Measurements from ENCODE around the gene ATR. TPM values are rescaled to one million over a fixed set of nuclear protein-coding genes. Genes with fewer than 3 reads are reported as not detected.

The ATR gene
- total RNA-seq, 3 donors from 2014 or later, result 25.6 to 63.7 (median 39.0) TPM

DNA sequence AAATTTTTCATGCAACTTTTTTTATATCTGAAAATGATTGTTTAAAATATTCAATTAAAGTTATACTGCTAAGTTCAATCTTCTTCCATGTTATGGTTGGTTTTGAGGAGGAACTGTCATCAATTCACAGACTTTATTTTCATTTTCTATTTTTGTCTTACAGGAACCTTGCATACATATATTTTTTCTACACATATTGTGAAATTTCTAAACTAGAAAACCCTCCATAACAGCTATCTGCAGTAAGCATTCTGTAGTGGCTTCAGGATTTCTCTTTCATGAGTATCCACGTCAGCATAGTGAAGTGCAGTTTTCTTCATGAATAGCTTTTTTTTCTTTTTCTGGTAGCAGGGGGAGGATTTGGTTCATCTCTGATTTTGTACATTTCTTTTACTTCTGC, 48.2 kb downstream of the ATR start:
- Histone ChIP-seq H3K27me3 (no peaks in the 10 kb centered on the region), H3K27ac (no peak overlapping the region), H3K4me1 (no peaks in the 10 kb centered on the region), H3K4me3 (no peak overlapping the region), H3K9me3 (no peaks in the 10 kb centered on the region), H3K36me3 (no peaks in the 10 kb centered on the region)
- DNase-seq (ENCODE audit: low spot score in 2 of 2), result no peak
- TF ChIP-seq, protein P1, sequence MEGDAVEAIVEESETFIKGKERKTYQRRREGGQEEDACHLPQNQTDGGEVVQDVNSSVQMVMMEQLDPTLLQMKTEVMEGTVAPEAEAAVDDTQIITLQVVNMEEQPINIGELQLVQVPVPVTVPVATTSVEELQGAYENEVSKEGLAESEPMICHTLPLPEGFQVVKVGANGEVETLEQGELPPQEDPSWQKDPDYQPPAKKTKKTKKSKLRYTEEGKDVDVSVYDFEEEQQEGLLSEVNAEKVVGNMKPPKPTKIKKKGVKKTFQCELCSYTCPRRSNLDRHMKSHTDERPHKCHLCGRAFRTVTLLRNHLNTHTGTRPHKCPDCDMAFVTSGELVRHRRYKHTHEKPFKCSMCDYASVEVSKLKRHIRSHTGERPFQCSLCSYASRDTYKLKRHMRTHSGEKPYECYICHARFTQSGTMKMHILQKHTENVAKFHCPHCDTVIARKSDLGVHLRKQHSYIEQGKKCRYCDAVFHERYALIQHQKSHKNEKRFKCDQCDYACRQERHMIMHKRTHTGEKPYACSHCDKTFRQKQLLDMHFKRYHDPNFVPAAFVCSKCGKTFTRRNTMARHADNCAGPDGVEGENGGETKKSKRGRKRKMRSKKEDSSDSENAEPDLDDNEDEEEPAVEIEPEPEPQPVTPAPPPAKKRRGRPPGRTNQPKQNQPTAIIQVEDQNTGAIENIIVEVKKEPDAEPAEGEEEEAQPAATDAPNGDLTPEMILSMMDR (IDR thresholded peaks at IDR 0.05), result no peak
- TF ChIP-seq POLR2A (IDR thresholded peaks at IDR 0.05), result no peak
- no peak for TF ChIP-seq POLR2AphosphoS5 (IDR thresholded peaks at IDR 0.05)
- intact Hi-C loops (cut with DNase I; ENCODE audit: low total_unique reads), result no loop called here

DNA sequence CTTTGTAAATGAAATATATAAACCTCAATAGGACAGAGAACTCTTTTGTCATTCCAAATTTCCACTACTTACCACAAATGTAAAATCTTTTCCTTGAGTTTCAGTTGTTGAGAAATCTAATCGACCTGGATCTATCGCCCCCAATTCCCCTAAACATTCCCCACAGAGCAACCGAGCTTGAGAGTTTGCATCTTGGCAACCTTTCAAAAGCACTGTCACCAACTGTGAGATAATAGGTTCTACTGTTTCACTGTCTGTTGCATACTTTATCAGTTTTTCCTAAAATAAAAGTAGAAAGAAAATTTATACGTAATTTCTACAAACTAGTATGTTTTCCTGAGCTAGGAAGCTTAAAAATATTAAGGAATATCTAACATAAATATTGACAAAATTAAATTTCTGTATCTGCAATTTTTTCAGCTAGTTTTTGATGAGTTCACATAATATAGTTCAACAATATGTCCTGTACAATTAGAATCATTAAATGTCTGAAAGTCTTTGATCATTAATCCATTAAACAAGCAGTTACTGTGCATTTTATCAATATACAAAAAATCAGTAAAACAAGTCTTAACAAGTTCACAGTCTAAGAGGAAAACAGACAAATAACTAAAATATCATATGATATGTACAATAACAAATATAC, 54.5 kb downstream of the ATR start:
- H3K36me3 ChIP-seq, result peaks cover 5% of the 10 kb centered on the region
- TF ChIP-seq, protein P1 (IDR thresholded peaks at IDR 0.05), result no peak
- TF ChIP-seq POLR2AphosphoS5 (IDR thresholded peaks at IDR 0.05) (no peak), POLR2A (IDR thresholded peaks at IDR 0.05) (no peak)
- H3K27ac ChIP-seq, result no peak overlapping the region
- DNase-seq (ENCODE audit: low spot score in 2 of 2), result no peak
- H3K9me3 ChIP-seq, result peaks cover 0 to 12% of the 10 kb centered on the region in 2 donors
- no peaks in the 10 kb centered on the region for H3K4me1 ChIP-seq
- no peaks in the 10 kb centered on the region for H3K27me3 ChIP-seq
- H3K4me3 ChIP-seq, result no peak overlapping the region
- intact Hi-C loops (cut with DNase I; ENCODE audit: low total_unique reads), result no loop called here

DNA sequence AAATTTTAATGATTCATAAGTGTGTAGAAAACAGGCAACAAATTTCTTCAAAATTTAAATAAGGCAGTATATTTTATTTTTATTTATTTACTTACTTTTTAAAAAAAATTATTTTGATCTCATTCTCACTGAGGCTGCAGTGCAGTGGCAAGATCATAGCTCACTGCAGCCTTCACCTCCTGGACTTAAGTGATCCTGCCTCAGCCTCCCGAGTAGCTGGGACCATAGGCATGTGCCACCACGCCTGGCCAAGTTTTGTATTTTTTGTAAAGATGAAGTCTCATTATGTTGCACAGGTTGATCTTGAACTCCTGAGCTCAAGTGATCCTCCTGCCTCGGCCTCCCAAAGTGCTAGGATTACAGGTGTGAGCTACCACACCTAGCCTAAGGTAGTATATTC, 69.5 kb downstream of the ATR start:
- Histone ChIP-seq H3K4me1 (no peaks in the 10 kb centered on the region), H3K9me3 (no peaks in the 10 kb centered on the region), H3K27ac (no peak overlapping the region), H3K27me3 (no peaks in the 10 kb centered on the region), H3K4me3 (no peak overlapping the region), H3K36me3 (no peaks in the 10 kb centered on the region)
- TF ChIP-seq POLR2AphosphoS5 (IDR thresholded peaks at IDR 0.05), result no peak
- TF ChIP-seq, protein P1 (IDR thresholded peaks at IDR 0.05), result no peak
- no peak for TF ChIP-seq POLR2A (IDR thresholded peaks at IDR 0.05)
- intact Hi-C loops (cut with DNase I; ENCODE audit: low total_unique reads), result no loop called here
- no peak for DNase-seq (ENCODE audit: low spot score in 2 of 2)

DNA sequence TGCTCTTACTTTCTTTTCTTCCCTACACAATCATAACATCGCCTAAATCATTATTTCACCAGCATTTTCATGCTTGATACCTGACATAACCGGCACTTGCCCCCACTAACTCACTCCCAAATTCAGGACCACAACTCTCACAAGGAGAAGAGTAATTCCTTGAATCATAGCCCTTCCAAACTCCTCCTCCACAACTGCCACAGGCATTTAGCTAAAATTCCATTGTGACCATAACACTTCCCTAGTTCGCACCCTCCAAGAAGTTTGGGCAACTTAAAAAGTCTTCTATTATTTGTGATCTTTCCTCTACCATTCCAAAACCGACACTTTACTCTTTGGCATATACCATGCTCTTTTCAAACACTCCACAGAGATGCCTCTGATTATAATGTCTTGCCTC, 71.3 kb downstream of the ATR start:
- Histone ChIP-seq H3K27ac (no peak overlapping the region), H3K27me3 (no peaks in the 10 kb centered on the region), H3K4me3 (no peak overlapping the region), H3K36me3 (no peaks in the 10 kb centered on the region), H3K4me1 (no peaks in the 10 kb centered on the region), H3K9me3 (no peaks in the 10 kb centered on the region)
- TF ChIP-seq, protein P1 (IDR thresholded peaks at IDR 0.05), result no peak
- TF ChIP-seq POLR2AphosphoS5 (IDR thresholded peaks at IDR 0.05) (no peak), POLR2A (IDR thresholded peaks at IDR 0.05) (no peak)
- no peak for DNase-seq (ENCODE audit: low spot score in 2 of 2)
- intact Hi-C loops (cut with DNase I; ENCODE audit: low total_unique reads), result no loop called here

DNA sequence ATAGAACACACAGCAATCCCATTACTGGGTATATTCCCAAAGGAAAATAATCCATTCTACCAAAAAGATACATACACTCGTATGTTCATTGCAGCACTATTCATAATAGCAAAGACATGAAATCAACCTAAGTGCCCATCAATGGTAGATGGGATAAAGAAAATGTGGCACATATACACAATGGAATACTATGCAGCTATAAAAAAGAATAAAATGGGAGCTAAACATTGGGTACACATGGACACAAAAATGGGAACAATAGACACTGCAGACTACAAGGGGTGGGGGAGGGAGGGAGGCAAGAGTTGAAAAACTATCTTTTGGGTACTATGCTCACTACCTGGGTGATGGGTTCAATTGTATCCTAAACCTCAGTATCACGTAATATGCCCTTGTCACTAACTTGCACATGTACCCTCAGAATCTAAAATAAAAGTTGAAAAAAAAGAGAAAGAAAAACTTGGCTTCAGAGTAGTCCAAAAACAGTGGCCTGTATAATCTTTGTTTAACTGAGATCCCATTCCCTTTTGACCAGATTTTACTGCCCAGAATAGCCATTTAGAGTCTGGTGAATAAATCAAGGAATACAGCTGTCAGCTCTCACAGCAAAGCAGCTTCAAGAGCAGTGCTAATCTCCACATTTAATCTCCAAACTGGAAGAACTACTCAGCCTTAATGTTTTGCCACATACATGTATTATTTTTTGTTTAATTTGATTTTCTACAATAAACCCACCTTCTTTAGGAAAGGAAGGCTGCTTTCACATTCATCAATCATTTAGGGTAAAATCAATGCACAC, 76.1 kb downstream of the ATR start:
- Histone ChIP-seq H3K27me3 (no peaks in the 10 kb centered on the region), H3K4me1 (no peaks in the 10 kb centered on the region), H3K4me3 (no peak overlapping the region), H3K36me3 (no peaks in the 10 kb centered on the region), H3K27ac (no peak overlapping the region), H3K9me3 (no peaks in the 10 kb centered on the region)
- DNase-seq (ENCODE audit: low spot score in 2 of 2), result no peak
- TF ChIP-seq POLR2AphosphoS5 (IDR thresholded peaks at IDR 0.05), result no peak
- no peak for TF ChIP-seq POLR2A (IDR thresholded peaks at IDR 0.05)
- TF ChIP-seq, protein P1 (IDR thresholded peaks at IDR 0.05), result no peak
- intact Hi-C loops (cut with DNase I; ENCODE audit: low total_unique reads), result no loop called here

Measured in breast epithelium (tissue), 4 donors.